Fibroblast of pulmonary artery (primary cell): ENCODE data around the gene ZNF57.

Experiments used
- DNase-seq: peaks from one replicate; pipeline ENCODE4 v3.0.0-alpha.2; 2010; ENCODE audit warnings: low read depth
- H3K4me3 ChIP-seq: replicated peaks from 2 replicates; pipeline ENCODE4 v1.5.1; 2011; ENCODE audit warnings: low read depth, mild to moderate bottlenecking, control low read depth, low read length, moderate library complexity
- TF ChIP-seq, protein P1 (sequence below): IDR thresholded peaks from 2 replicates; pipeline ENCODE4 v1.5.1; 2011; ENCODE audit warnings: mild to moderate bottlenecking, control low read depth, low read length, inconsistent platforms; ENCODE audit errors: missing control alignments

ZNF57 gene

DNA sequence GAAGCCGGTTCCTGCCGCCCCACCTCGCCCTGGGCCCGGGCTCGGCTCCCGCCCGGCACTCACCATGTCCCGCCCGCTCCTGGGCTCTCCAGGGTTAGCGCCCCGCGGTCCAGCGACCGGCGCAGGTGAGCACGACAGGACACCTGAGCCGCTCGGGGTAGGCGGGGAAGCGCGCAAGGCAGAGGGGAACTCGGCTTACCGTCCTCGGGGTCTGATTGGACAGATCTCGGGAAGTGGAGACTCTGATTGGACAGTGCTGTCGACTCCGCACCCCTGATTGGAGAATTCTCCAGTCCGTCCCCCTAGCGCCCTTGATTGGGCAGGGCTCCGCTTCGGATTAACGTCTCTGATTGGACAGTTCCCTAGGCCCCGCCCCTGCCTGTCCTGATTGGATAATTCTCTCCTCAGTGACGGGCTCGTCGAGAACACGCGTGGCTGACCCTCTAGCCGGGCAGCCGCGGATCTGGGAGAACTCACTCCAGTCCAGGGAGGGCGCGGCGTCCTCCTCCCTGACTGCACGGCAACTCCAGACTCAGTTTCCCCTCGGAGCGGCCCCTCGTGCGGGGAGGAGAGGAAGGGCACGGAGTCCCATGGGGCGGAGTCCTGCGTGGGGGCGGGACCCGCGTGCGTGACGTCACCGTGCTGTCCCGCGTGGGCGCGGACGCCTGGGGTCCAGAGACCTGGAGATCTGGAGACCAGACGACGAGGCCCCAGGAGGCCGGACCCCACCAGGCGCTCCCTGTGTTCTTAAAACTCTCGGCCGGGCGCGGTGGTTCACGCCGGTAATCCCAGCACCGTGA, 44.2 kb downstream of the ZNF57 start, which contains the start of gene ZNF77:
TSS of gene ZNF77 (minus strand) at position 197 of the 800 bp plus-strand sequence. CDS start at position 66, 131 bp downstream.
- TF ChIP-seq, protein P1, sequence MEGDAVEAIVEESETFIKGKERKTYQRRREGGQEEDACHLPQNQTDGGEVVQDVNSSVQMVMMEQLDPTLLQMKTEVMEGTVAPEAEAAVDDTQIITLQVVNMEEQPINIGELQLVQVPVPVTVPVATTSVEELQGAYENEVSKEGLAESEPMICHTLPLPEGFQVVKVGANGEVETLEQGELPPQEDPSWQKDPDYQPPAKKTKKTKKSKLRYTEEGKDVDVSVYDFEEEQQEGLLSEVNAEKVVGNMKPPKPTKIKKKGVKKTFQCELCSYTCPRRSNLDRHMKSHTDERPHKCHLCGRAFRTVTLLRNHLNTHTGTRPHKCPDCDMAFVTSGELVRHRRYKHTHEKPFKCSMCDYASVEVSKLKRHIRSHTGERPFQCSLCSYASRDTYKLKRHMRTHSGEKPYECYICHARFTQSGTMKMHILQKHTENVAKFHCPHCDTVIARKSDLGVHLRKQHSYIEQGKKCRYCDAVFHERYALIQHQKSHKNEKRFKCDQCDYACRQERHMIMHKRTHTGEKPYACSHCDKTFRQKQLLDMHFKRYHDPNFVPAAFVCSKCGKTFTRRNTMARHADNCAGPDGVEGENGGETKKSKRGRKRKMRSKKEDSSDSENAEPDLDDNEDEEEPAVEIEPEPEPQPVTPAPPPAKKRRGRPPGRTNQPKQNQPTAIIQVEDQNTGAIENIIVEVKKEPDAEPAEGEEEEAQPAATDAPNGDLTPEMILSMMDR = no peak
- DNase-seq = peak; percentile 99
- peak within 1 kb of the TSS; percentile 83 for H3K4me3 ChIP-seq

GRCh38 chr19:2945575-2946184, 45.0 kb downstream of the ZNF57 start:
- TF ChIP-seq, protein P1 = no peak
- DNase-seq = no peak
- H3K4me3 ChIP-seq = peak overlapping the region; percentile 83

DNA sequence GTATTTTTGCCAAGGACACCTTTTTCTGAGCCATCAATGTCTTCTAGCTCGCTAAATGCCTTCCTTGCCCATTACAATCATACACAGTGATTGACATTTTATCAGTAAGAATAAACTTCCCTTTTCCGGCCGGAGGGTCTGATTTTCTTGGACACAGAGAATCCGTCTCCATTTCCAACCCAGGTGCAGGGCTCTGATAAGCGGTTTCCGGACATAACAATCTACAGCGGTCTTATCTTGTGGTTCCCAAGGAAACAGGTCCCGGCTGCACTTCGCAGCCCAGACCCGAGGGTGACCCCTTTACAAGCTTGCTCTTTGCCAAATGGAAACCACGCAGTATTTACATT, 49.2 kb downstream of the ZNF57 start:
- DNase-seq = peak; percentile 71
- H3K4me3 ChIP-seq = peak overlapping the region; percentile 87
- TF ChIP-seq, protein P1 = no peak

DNA sequence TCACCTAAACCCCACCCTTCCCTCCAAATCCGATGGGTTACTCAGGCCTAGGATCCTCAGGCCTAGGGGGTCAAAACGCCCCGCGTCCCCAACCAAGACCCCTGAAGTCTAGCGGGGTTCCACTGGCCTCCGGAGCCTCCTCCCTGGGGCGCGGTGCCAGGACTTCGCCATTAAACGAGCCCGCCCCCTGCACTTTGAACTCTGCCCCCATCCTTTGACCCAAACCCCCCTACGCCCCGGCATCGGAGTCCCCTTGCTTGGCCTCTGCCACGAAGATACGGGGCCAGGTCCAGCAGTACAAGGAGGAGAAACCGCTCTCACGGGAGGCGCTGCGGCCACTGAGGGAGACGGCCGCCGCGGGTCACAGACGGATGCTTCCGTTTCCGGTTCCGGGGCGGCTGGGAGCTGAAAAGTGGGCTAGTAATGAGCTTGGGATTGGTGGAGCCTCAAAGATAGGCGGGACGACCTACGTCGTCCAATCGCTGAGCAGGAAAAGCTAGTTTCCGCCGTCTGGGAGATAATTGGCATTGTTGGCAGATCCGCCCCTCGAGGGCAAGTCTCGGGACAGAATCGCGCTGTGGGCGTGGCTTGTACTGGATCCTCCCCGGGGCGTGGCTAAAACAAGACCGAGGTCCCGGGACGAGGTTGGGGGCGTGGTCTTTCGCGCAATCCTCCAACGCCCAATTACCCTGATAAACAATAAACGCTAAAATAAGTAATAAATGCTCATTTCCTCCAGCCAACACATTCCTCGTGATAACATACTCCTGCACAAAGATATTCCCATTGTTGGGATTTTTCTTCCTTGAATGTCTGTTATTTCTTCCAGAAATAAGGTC, 49.8 kb downstream of the ZNF57 start:
- TF ChIP-seq, protein P1 = no peak
- DNase-seq = peak; percentile 100
- H3K4me3 ChIP-seq = peak overlapping the region; percentile 87

DNA sequence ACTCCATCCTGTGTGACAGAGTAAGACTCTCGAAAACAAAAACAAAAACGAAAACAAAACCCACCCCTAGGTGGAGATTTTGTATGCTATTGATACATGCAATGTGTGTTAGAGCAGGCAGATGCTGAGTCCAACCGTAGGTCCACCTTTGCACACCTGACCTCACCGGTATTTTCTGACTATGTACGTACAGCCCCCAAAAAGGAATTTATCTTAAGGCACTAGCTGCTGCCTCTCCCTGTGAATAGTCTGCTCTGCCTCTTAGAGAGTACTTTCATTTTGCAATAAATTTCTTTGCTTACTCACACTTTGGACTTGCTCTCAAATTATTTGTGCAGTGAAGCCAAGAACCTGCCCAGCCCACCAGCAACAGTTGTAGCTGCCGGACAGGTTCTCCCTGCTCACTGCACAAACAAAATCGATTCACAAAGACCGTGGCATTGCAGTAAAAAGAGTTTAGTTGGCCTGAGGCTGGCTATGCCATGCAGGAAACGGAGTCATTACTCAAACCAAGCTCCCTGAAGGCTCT, 52.3 kb downstream of the ZNF57 start:
- TF ChIP-seq, protein P1 = no peak
- no peak for DNase-seq
- no peak overlapping the region for H3K4me3 ChIP-seq

DNA sequence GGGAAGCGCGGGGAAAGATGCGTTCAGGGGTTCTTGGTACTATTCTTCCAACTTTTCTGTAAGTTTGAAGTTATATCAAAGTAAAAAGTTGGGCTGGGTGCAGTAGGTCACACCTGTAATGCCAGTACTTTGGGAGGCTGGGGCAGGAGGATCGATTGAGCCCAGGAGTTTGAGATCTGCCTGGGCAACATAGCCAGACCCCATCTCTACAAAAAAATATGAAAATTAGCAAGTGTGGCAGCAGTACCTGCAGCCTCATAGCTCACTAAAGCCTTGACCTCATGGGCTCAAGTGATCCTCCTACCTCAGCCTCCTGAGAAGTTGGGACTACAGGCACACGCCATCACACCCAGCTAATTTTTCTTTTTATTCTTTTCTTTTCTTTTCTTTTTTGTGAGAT, 56.4 kb downstream of the ZNF57 start:
- no peak for DNase-seq
- TF ChIP-seq, protein P1 = no peak
- H3K4me3 ChIP-seq = no peak overlapping the region
